MM.1S (cell line): ENCODE measurements around the gene CREBBP.

Experiments used
- EZH2 ChIP-seq: fragments of 300-600 bp; sonication (generic); optimal IDR thresholded peaks from 2 replicates; pipeline ENCODE3; 2017; ENCODE audit warnings: low read depth, mild to moderate bottlenecking, antibody characterized with exemption, low read length, mixed read lengths
- EZH2phosphoT487 ChIP-seq: fragments of 300-600 bp; sonication (generic); IDR thresholded peaks from 2 replicates; pipeline ENCODE4 v1.6.1; 2018; ENCODE audit warnings: antibody characterized with exemption, low read length
- TF ChIP-seq, protein P1 (sequence below): fragments of 300-600 bp; sonication (generic); IDR thresholded peaks from 2 replicates; pipeline ENCODE4 v1.5.1; 2016; ENCODE audit warnings: antibody characterized with exemption, low read length, mixed read lengths

DNA sequence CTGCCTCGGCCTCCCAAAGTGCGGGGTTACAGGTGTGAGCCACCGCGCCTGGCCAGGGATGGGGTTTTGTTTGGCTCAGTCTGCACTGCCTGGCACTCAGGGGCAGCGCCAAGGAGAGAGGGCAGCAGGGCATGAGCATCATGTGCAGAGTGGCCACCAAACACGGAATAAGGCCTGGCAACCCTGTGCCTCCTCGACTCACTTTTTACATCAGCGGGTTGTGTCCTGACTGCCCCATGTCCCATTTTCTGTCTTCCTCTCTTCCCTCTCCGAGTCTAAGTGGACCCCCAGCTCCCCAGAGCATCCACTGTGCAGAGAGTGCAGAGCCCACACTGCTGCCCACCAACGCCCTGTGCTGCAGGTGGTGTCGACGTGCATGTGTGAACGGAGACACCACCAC lies 145.0 kb downstream of the CREBBP start:
- TF ChIP-seq, protein P1, sequence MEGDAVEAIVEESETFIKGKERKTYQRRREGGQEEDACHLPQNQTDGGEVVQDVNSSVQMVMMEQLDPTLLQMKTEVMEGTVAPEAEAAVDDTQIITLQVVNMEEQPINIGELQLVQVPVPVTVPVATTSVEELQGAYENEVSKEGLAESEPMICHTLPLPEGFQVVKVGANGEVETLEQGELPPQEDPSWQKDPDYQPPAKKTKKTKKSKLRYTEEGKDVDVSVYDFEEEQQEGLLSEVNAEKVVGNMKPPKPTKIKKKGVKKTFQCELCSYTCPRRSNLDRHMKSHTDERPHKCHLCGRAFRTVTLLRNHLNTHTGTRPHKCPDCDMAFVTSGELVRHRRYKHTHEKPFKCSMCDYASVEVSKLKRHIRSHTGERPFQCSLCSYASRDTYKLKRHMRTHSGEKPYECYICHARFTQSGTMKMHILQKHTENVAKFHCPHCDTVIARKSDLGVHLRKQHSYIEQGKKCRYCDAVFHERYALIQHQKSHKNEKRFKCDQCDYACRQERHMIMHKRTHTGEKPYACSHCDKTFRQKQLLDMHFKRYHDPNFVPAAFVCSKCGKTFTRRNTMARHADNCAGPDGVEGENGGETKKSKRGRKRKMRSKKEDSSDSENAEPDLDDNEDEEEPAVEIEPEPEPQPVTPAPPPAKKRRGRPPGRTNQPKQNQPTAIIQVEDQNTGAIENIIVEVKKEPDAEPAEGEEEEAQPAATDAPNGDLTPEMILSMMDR: no peak
- TF ChIP-seq EZH2: no peak
- no peak for TF ChIP-seq EZH2phosphoT487
